ENCODE measurements around the gene FKBP14.

GRCh38 chr7:30019960-30020359, 6.5 kb downstream of the FKBP14 start:
- TF ChIP-seq CTCF (IDR thresholded peaks at IDR 0.05; ENCODE audit: insufficient read depth, low read length, poor library complexity, severe bottlenecking) (no peak), EZH2phosphoT487 (conservative IDR thresholded peaks at IDR 0.05; ENCODE audit: low read length) (no peak)

All from SU-DHL-6 (cell line).